ENCODE measurements around the gene FLT4.

The FLT4 gene

DNA sequence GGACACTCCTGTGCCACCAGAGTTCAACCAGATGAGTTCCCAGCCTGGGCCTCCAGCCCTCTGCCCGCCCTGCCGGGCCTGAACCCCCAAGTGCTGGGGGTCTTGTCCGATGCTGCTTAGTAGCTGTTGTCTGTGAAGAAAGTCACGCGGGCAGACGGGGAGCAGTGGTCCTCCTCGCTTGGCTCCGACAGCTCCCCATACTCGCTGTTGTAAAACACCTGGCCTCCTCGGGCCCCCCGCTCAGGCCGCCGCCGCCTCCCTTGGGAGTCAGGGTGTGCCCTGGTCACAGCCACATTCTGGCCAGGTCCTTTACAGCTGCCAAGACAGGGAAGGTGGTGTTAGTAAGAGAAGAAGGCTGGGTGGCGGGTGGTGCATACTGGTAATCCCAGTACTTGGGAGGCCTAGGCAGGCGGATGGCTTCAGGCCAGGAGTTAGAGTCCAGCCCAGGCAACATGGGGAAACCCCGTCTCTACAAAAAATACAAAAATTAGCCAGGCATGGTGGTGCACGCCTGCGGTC is 46.3 kb downstream of the FLT4 start:
- DNase-seq = no peak

DNA sequence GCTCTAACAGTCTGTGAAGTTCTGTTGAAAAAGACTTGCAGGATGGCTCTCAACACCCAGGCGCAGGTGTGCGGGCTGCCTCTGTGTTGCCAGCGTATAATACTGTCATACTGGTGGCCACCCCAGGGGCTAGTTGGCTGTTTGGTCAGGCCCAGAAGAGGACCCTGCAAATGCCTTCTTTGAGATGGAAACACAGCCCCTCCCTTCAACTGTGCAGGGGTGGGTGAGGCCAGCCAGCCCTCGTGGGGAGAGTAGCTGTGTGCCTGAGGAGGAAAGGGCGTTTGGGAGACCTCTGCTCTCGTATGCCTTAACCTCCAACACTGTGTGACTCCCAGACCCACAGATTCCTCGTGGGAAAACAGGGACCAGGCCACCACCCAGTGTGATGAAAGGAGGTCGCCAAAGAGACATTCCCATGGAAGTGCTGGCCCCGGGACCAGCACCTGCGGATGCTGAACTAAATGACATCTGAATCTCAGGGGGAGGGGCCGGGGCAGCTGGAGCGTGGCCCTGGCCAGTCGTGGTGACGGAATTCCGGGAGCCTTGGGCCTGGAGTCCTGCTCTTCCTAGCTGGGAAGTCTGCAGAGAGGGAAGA is 46.8 kb downstream of the FLT4 start:
- DNase-seq = no peak

DNA sequence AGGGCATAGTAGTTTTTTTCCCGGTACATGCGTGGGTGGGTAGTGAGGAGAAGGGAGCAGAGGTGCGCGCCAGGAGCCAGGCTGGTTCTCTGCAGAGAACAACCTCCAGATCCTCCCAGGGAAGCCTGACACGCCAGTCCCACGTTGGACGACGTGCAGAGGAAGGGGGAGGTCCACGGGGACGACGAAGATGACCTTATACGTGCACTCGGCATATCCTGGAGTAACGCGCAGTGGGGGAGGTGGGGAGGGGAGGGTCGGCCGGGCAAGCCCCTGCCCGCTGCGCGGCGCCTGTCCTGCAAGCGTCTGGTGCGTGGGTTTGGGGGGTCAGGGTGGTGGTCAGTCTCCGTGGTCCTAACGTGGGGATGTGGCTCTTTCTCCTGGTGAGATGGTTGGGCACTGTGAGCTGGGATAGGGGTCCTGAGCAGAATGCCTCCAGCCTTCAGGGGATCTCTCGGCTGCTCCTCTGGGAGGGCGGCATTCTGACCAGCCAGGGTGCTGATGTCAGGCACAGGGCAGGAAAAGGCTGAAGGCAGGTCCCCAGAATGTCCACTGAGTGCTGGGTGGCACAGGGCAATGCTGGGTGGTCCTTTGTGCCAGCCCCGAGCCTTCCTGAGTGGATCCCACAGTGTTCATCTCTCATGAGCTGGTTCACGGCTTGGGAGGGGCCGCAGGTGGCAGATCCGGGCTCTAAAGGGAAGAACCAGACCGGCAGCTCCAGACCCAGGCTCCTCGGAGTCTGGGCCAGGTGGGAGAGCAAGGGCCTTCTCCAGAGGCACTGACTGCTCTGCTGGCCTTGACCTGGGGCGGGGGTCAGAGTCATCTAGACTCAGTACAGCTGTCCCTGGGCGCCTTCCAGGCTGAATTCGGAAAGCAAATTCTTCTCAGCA is 47.6 kb downstream of the FLT4 start:
- no peak for DNase-seq

DNA sequence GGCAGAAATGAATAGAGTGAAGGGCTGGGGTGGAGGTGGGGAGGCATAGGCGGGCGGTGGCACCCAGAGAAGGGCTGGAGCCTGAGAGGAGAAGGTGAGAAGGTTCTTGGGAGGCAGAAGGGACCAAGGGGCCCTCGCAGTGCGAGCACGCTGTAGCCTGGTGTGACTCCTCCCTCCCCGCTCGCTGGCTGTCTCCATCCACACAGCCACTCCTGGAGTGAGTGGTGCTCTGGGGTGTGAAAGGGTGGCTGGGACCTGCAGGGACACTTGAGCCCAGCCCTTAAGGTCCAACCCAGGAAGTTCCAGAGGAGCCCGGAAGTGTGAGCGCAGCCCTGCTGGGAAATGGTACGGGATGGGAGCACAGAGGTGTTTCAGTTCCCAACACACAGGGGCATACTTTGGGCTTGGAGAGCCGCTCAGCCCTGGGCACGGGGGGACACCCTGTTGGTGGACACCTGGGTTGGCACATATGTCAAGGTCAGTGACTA is 48.8 kb downstream of the FLT4 start:
- DNase-seq = no peak

DNA sequence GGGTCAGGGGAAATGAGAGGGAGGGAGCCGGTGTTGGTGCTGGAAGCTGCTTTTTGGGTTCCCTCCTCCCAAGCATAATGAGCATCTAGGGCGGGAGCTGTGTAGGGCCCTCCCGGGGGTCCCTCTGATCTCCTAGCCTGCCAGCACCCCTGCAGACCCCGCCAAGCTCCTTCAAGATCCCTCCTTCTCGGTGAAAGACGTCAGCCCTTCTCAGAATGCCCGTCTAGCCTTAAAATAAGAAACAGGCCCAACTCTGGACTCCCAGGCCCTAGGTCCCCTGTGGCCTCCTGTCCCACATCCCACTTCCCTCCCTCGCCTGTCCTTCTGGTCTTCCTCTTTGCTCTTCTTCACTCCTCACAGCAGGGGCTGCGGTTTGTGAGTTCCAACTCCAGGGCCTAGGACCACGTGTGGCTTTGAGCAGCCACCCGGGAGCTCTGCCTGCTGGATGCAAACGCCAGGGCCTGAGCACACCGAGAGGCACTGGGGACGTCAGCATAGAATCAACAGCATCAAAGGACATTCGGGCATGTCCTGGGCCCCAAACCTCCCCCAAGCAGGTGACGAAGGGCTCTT is 49.3 kb downstream of the FLT4 start:
- no peak for DNase-seq

DNA sequence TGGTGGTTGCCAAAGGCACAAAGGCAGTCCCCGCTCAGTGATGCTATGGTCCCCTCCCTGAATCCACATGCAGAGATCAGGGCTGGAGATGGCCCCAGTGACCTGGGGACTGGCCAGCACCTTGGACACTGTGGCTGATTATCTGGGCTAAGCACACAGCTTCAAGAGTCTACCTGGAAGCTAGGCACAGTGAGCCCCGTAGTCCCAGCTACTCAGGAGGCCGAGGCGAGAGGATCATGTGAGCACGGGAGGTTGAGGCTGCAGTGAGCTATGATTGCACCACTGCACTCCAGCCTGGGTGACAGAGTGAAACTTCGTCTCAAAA is 49.8 kb downstream of the FLT4 start:
- no peak for DNase-seq

DNA sequence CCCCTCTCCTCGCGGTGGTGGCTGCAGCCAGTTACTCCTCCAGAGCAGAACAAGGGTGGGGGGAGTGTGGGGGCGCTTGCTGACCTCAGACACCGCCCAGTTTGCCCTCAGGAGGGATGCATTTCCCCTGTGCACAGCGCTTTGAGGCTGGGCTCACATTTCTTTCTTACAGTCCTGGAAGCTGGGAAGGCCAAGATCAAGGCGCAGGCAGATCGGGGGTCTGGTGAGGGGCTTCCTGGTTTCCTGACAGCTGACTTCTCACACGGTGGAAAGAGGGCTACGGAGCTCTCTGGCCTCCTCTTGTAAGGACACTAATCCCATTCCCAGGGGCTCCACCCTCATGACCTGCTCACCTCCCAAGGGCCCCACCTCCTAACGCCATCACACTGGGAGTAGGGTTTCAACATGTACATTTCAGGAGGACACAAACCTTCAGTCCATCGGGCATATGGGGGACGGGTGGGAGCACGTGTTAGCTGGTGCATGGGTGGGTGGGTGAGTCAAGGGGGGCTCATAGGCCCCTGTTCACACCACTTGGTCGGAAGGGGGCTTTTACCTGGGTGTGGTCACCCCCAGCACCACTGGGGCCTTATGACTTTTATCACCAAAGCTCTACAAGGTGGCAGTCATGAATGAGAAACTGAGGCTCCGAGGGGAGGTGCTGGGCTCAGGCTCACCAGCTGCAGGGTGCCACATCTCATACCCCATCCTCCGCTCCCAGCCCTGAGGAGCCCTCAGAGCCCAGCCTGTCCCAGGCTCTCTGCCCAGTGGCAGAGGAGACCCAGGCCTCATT is 50.4 kb downstream of the FLT4 start:
- DNase-seq = no peak

DNA sequence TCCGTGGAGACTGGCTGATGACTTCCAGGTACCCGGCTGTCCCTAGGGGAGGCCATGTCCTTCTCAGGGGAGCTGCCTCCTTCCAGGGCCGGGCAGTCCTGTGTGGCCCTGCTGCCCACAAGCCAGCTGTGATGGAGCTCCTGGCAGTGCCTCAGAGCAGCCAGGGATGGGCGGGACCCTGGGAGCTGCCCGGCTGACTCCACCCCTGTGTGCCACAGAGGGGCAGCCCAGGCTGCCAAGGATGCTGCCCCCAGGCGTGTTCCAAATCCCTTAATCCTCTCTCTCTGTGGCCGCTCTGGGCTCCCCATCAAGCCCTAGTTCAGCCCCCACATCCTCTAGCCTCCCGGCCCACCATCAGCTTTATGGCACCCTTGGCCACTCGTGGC is 51.1 kb downstream of the FLT4 start:
- DNase-seq = no peak

DNA sequence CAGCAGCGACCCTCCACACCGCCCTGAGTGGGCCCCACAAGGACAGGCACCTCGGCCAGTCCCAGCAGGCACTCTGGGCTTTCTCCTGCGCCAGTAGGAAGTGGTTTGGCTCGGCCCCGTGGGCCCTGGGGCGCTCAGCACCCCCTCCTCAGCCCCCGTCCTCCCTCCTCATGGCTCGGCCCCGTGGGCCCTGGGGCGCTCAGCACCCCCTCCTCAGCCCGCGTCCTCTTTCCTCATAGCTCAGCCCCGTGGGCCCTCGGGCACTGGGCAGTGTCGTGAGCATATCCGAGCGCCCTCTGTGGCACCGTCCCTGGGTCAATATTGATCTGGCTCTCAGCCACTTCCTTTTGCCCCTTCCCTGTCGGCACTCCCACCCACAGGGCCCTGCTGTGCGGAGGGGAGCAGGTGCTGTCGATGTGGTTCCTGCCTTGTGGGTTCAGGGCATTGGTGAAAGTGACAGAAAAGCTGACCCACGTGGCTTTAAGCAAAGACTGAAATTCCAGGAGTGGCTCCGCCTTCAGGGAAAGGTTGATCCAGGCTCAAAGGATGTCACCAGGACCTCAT is 52.6 kb downstream of the FLT4 start:
- no peak for DNase-seq

DNA sequence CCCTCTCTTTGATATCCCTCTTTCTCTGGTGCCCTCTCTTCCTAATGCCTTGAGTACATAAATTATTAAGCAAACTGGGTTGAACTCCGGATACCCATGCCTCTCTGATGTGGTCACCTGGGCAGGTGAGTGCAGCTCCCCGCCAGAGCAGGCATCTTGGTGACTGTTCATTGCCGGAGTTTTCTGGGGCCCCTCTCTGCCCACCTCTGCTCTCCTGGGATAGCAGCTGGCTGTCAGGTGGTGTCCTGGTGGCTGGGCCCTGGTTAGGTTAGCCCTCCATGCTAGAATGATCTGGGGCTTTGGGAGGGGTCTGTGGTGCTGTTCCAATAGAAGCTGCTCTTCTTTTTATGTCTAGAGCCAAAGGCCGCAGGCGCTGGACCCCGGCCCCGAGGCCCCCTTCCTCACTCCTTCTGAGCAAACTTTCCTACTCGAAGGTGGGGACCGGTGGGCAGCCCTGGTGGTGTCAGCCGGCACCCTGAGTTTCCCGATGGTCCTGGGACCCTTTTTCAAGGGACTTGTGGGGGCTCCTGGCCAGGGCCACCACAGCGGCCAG is 53.2 kb downstream of the FLT4 start:
- DNase-seq = no peak

DNA sequence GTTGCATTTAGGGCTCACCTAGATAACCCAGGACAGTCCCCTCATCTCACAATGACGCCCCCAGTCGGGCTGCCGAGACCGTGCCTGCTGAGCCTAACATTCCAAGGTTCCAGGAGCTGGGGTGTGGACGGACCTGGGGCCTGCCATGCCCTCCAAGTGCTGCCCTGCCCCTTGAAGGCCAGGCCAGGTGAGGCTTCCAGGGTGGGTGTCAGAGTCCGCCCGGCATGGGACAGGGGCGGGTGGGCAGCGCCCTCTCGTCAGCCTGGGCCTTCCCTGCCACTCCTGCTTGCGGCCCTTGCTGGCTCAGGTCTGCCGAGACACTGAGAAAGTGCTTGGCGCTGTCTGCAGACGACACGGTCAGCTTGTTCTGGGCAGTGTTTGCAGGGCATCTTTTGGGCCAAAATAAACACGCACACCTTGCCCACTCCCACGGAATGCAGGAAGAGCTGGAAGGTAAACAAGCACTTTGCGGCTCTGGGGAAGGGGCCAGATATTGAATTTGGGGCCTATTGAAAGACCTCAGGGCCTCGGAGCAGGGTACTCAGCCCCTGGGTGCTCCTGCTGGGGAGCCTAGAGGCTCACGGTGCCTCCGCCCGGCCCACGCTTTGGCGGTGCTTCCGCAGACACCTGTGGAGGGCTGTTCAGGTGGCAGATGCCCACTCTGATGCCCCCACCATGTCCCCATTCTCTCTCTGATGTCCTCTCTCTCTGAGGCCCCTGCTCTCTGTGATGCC is 53.9 kb downstream of the FLT4 start:
- DNase-seq = no peak

DNA sequence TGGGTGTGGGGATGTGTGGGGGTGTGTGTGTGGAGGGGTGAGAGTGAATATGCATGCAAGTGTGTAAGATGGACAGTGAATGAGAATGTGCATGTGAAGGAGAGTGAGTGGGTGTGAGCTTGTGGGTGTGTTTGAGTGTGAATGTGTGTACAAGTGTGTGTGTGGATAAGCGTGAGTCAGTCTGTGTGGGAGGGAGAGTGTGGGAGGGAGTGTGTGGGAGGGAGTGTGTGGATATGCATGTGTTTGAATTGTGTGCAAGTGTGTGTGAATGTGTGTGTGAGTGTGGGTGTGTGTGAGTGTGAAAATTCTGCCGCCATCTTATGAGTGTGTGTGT is 54.4 kb downstream of the FLT4 start:
- no peak for DNase-seq

DNA sequence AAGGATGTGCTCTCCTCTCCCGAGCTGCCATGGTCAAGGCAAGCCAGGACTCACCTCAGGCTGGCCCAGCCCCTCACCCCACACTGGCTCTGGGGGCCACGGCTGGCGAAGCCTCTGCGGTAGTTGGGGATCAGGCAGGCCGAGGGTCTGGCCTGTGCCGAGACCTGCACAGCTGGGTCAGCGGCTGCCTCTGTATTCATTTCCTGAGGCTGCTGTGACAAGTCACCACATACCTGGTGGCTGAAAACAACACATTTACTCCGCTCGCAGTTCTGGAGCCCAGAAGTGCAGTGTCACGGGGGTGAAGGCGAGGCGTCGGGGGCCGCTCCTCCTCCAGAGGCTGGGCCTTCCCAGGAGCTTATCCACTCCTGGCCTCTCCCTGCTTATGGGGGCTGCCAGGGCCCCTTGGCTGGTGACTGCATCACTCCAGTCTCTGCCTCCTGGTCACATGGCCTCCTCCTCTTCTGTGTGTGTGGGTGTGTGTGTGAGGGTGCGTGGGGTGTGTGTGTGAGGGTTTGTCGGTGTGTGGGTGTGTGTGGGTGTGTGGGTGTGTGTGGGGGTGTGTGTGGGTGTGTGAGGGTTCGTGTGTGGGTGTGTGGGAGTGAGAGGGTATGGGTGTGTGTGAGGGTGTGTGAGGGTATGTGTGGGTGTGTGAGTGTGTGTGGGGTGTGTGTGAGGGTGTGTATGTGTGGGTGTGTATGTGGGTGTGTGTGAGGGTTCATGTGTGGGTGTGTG is 54.9 kb downstream of the FLT4 start:
- DNase-seq = no peak

DNA sequence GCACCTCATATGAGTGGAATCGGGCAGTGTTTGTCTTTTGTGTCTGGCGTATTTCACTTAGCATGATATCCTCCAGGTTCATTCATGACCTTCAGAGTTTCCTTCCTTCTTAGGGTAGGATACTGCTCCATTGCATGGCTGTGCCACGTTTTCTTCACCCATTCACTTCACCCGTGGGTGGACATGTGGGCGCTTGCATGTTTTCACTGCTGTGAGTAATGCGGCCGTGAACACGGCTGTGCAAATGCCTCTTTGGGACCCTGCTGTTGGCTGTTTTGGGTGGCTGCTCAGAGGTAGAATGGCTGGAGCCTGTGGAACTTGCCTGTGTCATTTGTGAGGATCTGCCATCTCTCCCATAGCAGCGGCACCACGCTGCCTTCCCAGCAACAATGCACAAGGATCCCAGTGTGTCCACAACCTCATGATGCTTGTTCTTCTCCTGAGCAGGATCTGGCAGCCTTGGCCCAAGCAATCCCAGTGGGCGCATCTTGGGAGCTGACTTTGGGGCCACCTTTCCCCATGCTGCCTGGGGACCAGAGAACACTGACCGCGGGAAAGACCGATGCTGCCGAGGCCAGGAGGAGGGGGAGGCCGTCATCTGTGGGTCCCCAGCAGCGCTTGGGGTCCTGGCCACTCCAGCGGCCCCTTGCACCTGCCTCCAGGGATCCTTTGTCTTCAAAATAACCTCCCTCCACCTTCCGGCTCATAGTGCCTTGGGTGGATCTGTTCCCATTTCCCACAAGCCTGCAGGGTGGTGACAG is 55.8 kb downstream of the FLT4 start:
- DNase-seq = no peak

DNA sequence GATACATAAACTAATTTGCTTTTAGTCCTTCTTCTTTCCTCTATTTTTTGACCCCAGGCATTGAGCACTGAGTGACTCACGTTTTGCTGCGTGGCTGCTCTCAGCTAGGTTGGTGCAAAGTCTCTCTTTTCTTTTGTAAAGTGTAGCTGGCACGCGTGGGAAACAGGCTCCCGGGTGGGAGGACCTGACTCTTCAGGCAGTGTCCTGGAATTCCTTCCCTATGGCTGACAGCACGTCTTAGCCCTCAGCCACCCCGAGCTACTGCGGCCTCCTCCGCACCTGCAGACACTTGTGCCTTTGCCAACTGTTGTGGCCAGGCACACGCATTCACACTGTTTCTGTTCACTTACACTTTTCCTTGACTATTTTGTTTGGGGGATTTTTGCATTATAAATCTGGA is 57.2 kb downstream of the FLT4 start:
- DNase-seq = no peak

DNA sequence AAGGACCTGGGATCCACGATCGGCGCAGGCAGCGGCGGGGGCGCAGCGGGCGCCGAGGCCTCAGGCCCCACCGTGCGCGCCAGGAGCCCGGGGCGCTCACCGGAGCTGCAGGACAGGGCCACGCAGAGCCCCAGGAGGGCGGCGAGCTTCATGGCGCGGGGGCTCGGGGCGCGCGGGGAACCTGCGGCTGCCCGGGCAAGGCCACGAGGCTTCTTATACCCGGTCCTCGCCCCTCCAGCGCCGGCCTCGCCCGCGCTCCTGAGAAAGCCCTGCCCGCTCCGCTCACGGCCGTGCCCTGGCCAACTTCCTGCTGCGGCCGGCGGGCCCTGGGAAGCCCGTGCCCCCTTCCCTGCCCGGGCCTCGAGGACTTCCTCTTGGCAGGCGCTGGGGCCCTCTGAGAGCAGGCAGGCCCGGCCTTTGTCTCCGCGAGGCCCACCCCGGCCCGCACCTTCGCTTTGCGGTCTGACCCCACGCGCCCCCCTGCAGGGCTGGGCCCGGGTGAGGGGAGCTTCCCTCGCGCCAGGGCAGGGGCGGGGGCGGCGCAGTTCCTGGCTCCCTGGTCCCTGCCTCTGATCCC is 58.0 kb downstream of the FLT4 start, which contains the start of gene SCGB3A1:
TSS of gene SCGB3A1 (minus strand) at position 189 of the 577 bp plus-strand sequence. CDS start at position 152, 37 bp downstream.
- DNase-seq = no peak

DNA sequence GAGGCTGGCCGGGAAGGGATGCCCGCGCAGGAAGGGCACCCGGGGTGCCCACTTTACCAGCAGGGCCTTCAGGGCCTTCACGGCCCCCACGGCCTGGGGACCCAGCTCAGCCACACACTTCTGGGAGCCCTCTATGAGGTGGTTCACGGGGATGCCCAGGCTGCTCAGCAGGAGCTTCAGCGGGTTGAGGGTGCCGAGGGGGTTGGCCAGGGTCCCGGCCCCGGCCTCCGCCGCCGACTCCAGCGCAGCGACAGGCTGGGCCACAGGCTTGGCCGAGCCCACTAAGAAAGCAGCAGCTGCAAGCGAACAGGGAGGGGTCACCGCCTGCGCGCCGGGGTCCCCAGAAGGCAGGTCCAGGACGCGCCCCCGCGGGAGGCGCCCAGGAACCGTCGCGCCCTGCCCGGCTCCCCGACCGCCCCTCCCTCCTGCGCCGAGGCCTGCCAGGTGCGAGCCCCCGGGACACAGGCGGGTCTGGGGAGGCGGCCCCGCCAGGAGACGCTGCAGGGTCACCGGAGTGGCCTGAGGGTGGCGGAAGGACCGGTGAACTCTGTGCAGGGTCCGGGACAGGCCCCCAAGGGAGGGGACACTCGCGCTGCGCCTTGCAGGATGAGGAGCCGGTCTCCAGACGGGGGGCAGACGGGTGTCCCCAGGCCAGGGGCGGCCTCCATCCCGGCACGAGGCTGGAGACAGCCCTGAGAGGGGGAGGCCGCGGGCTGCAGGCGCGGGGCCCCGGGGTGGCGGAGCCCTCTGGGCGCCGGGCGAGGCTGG is 58.7 kb downstream of the FLT4 start:
- no peak for DNase-seq

DNA sequence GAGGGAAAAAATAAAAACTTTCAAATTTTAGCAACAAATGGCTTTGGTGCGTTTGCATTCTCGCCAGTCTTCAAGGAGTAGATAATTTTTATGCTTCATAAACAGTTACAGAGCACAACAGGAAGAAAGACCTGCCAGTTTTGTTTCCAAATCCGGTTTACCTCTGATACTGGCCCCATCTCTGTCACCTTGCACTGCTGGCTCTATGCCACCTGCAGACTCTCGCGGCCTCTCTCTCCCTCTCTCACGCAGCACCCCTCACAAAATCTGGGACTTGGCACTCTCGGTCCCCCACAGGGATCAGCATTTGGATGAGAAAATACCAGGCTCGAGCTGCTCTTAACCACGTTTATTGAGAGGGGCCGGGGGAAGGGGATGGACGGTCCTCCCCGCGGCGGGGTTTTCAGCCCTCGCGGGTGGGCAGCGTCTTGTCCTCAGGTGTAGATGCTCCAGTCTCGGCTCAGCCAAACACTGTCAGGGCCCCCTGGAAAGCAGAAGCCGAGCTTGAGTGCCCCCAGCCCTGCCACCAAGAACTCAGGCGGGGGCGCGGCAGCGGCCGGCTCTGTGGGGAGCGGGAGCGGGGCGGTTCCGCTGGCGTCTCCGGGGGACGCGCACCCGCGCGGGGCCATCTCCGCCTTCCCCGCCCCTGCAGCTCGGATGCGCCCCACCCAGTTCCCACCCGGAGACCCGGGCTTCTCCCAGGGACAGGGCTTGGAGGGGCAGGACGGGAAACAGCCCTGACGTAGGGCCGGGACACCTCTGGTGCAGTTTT is 59.4 kb downstream of the FLT4 start:
- no peak for DNase-seq
